HepG2 (cell line): ENCODE results near the gene HECA. TPM values are rescaled to one million over a fixed set of nuclear protein-coding genes. Genes with fewer than 3 reads are reported as not detected.

Source experiments
- AGO1 ChIP-seq: fragments of 200-400 bp; formaldehyde crosslinking; IDR thresholded peaks from 2 replicates; pipeline ENCODE4 v1.6.1; 2017; ENCODE audit warnings: mild to moderate bottlenecking, low read depth, low read length, moderate library complexity; ENCODE audit not compliant: poor library complexity, severe bottlenecking
- HNF4G ChIP-seq, 2 experiments: sonication (generic) in 1 of 2; formaldehyde crosslinking in 1 of 2; IDR thresholded peaks; 2 replicates each; pipeline versions ENCODE4 v1.4.0 to v1.6.1; 2011 to 2020; ENCODE audit warnings: borderline replicate concordance in 2 of 2, low read depth in 2 of 2, mild to moderate bottlenecking in 2 of 2, low read length in 1 of 2, missing genetic modification reagents in 1 of 2, moderate library complexity in 1 of 2
- JDP2 ChIP-seq: sonication (generic); formaldehyde crosslinking; IDR thresholded peaks from 2 replicates; pipeline ENCODE4 v1.8.1; 2022; ENCODE audit warnings: missing genetic modification reagents, borderline replicate concordance
- JUN ChIP-seq: sonication (generic); formaldehyde crosslinking; IDR thresholded peaks from 2 replicates; pipeline ENCODE4 v1.4.0; 2020; ENCODE audit warnings: mild to moderate bottlenecking, missing genetic modification reagents
- POLR2G ChIP-seq: fragments of 200-400 bp; formaldehyde crosslinking; IDR thresholded peaks from 2 replicates; pipeline ENCODE4 v1.6.1; 2018; ENCODE audit warnings: mild to moderate bottlenecking, low read depth, low read length, moderate library complexity
- PRMT3 ChIP-seq: sonication (generic); formaldehyde crosslinking; IDR thresholded peaks from 2 replicates; pipeline ENCODE4 v1.8.1; 2022; ENCODE audit warnings: low read depth, mild to moderate bottlenecking, moderate library complexity, missing genetic modification reagents, borderline replicate concordance
- ZKSCAN1 ChIP-seq: fragments of 150-350 bp; IDR thresholded peaks from 2 replicates; pipeline ENCODE4 v1.6.1; 2014; ENCODE audit warnings: low read length
- ZNF569 ChIP-seq: sonication (generic); formaldehyde crosslinking; IDR thresholded peaks from 2 replicates; pipeline ENCODE4 v1.5.0; 2020; ENCODE audit warnings: mild to moderate bottlenecking, missing genetic modification reagents, moderate library complexity, borderline replicate concordance
- ZNF773 ChIP-seq: sonication (generic); formaldehyde crosslinking; IDR thresholded peaks from 2 replicates; pipeline ENCODE4 v1.4.0; 2020; ENCODE audit warnings: missing genetic modification reagents, borderline replicate concordance
- ZNF841 ChIP-seq: sonication (generic); formaldehyde crosslinking; IDR thresholded peaks from 2 replicates; pipeline ENCODE4 v1.8.1; 2023; ENCODE audit warnings: missing genetic modification reagents, borderline replicate concordance
- ZSCAN21 ChIP-seq: sonication (generic); formaldehyde crosslinking; IDR thresholded peaks from 2 replicates; pipeline ENCODE4 v1.8.0; 2022; ENCODE audit warnings: mild to moderate bottlenecking, missing genetic modification reagents, moderate library complexity, borderline replicate concordance
- polyA plus RNA-seq, 8 experiments: library from polyadenylated mRNA; depleted of rRNA in 3 of 8; stranded (reverse) in 7 of 8; unstranded in 1 of 8; fragments of >200 nt; fragmentation: Illumina TruSeq in 4 of 8; extraction: Trizol in 4 of 8; gene quantifications; 2 replicates each; pipeline versions ENCODE4 v1.2.1 to v1.2.3, GENCODE V29; 2011 to 2016; ENCODE audit warnings: low read depth in 4 of 8, missing spikeins in 1 of 8, mixed read lengths in 1 of 8; ENCODE audit not compliant: insufficient read depth in 1 of 8
- total RNA-seq, 5 experiments: library from RNA; depleted of rRNA; stranded (reverse); fragments of >200 nt; fragmentation: Illumina TruSeq; extraction: Trizol; gene quantifications; 2 replicates each; pipeline ENCODE4 v1.2.3, GENCODE V29; 2016; ENCODE audit warnings: low read depth in 1 of 5
- TF ChIP-seq, protein P1 (sequence below): sonication (generic); formaldehyde crosslinking; conservative IDR thresholded peaks from 2 replicates; pipeline ENCODE4 v1.8.0; 2022; ENCODE audit warnings: missing genetic modification reagents
- TF ChIP-seq, protein P2 (sequence below): IDR thresholded peaks from 2 replicates; pipeline ENCODE4 v1.6.1; 2012; ENCODE audit warnings: low read length, improper control_type of control experiment
- TF ChIP-seq, protein P3 (sequence below), 2 experiments: sonication (generic) in 1 of 2; formaldehyde crosslinking in 1 of 2; IDR thresholded peaks; 2 replicates each; pipeline versions ENCODE4 v1.4.0 to v1.6.1; 2016 to 2020; ENCODE audit warnings: borderline replicate concordance in 1 of 2, low read depth in 1 of 2, mild to moderate bottlenecking in 1 of 2, missing genetic modification reagents in 1 of 2
- TF ChIP-seq, protein P4 (sequence below): sonication (generic); formaldehyde crosslinking; IDR thresholded peaks from 2 replicates; pipeline ENCODE4 v1.5.0; 2020; ENCODE audit warnings: mild to moderate bottlenecking, missing genetic modification reagents

The HECA gene
- total and polyA plus RNA-seq, 2 of the 13 experiments (the other 11 are each of a cell fraction or from before 2014, with no cell fraction given): 0.18 to 0.49 TPM

DNA sequence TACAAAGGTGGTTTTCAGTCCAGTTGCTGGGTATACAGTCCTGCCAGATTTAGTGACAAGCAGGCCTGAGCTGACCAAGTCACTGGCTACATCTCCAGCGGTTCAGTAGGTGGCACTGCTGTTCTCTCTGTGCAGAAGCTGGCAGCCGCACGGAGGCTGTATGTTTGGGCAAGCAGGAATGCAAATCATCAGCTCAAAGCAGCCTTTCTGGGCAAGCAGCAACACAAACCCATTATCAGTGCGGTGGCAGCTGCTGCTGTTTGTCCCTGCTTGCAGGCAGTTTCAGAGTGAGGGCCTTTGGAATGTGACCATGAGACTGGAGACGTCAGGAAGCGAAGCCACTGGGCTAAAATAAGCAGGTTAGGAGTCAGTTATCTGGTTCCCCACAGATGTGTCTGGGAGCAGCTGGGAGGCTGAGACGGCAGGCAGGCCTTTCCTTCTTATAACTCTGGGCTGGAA is 84.4 kb downstream of the HECA start (continued):
- TF ChIP-seq PRMT3 (CRISPR knock-in tag) (no peak), HNF4G (IDR thresholded peaks at IDR 0.05; ENCODE audit: borderline replicate concordance, low read depth, low read length) (no peak), HNF4G (CRISPR knock-in tag; IDR thresholded peaks at IDR 0.05; ENCODE audit: borderline replicate concordance, low read depth) (no peak), POLR2G (no peak), AGO1 (no peak), JUN (CRISPR knock-in tag) (no peak), ZNF773 (CRISPR knock-in tag) (no peak), JDP2 (CRISPR knock-in tag) (no peak), ZNF569 (CRISPR knock-in tag) (no peak), ZSCAN21 (no peak), ZNF841 (CRISPR knock-in tag) (no peak), ZKSCAN1 (no peak)
- TF ChIP-seq, protein P1, sequence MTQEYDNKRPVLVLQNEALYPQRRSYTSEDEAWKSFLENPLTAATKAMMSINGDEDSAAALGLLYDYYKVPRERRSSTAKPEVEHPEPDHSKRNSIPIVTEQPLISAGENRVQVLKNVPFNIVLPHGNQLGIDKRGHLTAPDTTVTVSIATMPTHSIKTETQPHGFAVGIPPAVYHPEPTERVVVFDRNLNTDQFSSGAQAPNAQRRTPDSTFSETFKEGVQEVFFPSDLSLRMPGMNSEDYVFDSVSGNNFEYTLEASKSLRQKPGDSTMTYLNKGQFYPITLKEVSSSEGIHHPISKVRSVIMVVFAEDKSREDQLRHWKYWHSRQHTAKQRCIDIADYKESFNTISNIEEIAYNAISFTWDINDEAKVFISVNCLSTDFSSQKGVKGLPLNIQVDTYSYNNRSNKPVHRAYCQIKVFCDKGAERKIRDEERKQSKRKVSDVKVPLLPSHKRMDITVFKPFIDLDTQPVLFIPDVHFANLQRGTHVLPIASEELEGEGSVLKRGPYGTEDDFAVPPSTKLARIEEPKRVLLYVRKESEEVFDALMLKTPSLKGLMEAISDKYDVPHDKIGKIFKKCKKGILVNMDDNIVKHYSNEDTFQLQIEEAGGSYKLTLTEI: no peak
- TF ChIP-seq, protein P2, sequence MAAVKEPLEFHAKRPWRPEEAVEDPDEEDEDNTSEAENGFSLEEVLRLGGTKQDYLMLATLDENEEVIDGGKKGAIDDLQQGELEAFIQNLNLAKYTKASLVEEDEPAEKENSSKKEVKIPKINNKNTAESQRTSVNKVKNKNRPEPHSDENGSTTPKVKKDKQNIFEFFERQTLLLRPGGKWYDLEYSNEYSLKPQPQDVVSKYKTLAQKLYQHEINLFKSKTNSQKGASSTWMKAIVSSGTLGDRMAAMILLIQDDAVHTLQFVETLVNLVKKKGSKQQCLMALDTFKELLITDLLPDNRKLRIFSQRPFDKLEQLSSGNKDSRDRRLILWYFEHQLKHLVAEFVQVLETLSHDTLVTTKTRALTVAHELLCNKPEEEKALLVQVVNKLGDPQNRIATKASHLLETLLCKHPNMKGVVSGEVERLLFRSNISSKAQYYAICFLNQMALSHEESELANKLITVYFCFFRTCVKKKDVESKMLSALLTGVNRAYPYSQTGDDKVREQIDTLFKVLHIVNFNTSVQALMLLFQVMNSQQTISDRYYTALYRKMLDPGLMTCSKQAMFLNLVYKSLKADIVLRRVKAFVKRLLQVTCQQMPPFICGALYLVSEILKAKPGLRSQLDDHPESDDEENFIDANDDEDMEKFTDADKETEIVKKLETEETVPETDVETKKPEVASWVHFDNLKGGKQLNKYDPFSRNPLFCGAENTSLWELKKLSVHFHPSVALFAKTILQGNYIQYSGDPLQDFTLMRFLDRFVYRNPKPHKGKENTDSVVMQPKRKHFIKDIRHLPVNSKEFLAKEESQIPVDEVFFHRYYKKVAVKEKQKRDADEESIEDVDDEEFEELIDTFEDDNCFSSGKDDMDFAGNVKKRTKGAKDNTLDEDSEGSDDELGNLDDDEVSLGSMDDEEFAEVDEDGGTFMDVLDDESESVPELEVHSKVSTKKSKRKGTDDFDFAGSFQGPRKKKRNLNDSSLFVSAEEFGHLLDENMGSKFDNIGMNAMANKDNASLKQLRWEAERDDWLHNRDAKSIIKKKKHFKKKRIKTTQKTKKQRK: no peak
- TF ChIP-seq, protein P3, sequence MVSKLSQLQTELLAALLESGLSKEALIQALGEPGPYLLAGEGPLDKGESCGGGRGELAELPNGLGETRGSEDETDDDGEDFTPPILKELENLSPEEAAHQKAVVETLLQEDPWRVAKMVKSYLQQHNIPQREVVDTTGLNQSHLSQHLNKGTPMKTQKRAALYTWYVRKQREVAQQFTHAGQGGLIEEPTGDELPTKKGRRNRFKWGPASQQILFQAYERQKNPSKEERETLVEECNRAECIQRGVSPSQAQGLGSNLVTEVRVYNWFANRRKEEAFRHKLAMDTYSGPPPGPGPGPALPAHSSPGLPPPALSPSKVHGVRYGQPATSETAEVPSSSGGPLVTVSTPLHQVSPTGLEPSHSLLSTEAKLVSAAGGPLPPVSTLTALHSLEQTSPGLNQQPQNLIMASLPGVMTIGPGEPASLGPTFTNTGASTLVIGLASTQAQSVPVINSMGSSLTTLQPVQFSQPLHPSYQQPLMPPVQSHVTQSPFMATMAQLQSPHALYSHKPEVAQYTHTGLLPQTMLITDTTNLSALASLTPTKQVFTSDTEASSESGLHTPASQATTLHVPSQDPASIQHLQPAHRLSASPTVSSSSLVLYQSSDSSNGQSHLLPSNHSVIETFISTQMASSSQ (IDR thresholded peaks at IDR 0.05; ENCODE audit: low read depth): no peak
- TF ChIP-seq, protein P3 (CRISPR knock-in tag; IDR thresholded peaks at IDR 0.05; ENCODE audit: borderline replicate concordance): no peak
- TF ChIP-seq, protein P4, sequence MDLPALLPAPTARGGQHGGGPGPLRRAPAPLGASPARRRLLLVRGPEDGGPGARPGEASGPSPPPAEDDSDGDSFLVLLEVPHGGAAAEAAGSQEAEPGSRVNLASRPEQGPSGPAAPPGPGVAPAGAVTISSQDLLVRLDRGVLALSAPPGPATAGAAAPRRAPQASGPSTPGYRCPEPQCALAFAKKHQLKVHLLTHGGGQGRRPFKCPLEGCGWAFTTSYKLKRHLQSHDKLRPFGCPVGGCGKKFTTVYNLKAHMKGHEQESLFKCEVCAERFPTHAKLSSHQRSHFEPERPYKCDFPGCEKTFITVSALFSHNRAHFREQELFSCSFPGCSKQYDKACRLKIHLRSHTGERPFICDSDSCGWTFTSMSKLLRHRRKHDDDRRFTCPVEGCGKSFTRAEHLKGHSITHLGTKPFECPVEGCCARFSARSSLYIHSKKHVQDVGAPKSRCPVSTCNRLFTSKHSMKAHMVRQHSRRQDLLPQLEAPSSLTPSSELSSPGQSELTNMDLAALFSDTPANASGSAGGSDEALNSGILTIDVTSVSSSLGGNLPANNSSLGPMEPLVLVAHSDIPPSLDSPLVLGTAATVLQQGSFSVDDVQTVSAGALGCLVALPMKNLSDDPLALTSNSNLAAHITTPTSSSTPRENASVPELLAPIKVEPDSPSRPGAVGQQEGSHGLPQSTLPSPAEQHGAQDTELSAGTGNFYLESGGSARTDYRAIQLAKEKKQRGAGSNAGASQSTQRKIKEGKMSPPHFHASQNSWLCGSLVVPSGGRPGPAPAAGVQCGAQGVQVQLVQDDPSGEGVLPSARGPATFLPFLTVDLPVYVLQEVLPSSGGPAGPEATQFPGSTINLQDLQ (CRISPR knock-in tag): no peak
